Activated CD4-positive, alpha-beta T cell treated with anti-CD3 and anti-CD28 coated beads, Interleukin-2, amount 50 U/mL, for 1 hour (primary cell): Measurements from ENCODE around the gene SMIM1.

Experiments used
- DNase-seq: peaks from one replicate; pipeline ENCODE4 v3.0.0-alpha.2; 2020

Gene SMIM1, protein sequence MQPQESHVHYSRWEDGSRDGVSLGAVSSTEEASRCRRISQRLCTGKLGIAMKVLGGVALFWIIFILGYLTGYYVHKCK

DNA sequence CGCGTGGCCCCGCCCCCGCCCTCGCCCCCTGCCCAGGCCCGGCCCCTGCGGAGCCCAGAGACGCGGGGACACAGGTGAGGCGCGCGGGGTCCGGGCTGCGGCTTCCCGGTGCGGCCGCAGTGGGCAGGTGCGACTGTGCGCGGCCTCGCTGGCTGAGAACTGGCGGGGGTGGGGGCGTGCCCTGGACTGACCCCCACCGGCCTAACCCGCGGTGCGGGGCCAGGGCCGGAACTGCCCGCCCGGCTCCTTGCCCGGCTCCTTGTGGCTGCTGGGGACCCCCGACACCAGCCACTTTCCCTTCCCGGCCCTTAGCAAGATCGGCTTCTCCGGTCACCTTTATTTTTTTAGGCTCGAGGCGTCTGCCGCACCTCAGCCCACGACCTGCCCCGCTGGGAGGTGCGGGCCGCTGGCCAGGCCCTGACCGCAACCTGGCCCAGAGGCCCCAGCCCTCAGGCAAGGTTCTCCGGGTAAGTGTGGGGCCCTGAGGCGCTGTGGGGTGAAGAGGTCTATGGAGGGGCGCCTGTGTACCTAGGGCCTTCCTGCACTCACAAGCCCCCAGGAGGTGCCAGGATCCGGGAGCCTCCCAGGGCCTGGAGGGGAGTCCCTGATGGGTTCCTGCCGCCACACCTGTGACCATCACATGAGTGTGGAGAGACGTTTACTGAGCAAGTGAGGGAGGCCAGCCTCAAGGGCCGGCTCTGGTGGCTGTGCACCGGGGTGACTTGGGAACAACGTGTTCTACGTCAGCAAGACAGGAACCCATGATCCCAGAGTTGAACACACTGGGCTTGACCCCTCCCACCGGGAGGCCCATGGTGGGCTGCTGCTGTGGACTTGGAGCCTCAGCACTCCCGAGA, at the start of gene SMIM1:
TSS of gene SMIM1 (plus strand) at position 35 of the 857 bp plus-strand sequence. CDS start 2,625 bp downstream, outside the sequence.
- DNase-seq: no peak

DNA sequence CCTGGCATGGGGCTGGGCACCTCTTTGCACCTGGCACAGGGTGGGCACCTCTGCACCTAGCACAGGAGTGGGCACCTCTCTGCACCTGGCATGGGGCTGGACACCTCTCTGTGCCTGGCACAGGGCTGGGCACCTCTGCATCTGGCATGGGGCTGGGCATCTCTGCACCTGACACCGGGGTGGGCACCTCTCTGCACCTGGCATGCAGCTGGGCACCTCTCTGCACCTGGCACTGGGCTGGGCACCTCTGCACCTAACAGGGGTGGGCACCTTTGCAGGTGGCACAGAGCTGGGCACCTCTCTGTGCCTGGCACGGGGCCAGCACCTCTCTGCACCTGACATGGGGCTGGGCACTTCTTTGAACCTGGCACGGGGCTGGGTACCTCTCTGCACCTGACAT, 49.7 kb upstream of the SMIM1 start:
- DNase-seq: no peak

GRCh38 chr1:3724416-3725030, 48.0 kb upstream of the SMIM1 start:
- peak; percentile 83 for DNase-seq

DNA sequence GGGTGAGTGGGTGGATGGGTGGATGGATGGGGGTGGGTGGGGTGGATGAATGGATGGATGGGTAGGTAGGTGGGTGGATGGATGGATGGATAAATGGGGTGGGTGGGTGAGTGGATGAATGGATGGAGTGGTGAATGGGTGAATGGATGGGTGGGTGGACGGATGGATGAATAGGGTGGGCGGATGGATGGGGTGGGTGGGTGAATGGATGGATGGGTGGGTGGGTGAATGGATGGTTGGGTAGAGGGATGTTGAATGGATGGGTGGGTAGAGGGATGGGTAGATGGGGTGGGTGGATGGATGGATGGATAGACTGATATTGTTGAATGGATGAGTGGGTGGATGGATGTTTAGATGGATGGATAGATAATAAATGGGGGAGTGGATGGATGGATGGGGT, 47.2 kb upstream of the SMIM1 start:
- no peak for DNase-seq

DNA sequence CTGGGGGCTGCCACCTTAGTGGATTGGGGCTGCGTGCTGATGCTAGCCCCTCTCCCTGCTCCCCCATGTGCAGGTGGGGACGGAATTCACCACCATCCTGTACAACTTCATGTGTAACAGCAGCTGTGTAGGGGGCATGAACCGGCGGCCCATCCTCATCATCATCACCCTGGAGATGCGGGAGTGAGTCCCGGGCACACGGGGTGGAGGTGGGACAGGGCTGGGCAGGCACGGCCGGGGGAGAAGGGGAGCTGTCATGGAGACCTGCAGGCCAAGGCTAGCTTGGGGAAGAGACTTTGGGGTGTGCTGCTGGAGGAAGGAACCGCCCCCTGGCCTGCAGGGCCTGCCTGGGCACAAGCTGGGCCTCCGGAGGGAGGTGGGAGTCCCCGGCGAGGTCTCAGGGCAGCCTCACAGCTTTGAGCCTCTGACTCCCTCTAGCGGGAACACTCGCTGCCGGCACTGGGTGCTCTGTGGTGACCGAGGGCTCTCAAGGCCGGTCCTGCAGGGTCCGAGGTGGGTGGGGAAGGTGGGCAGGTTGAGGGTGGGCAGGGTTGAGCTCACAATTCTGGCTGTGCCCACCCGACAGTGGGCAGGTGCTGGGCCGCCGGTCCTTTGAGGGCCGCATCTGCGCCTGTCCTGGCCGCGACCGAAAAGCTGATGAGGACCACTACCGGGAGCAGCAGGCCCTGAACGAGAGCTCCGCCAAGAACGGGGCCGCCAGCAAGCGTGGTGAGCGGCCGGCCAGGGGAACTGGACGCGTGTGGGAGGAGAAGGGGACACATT, 45.3 kb upstream of the SMIM1 start:
- no peak for DNase-seq

- no peak for DNase-seq
These were observed 44.4 kb upstream of the SMIM1 start for GRCh38 chr1:3727825-3728776.

DNA sequence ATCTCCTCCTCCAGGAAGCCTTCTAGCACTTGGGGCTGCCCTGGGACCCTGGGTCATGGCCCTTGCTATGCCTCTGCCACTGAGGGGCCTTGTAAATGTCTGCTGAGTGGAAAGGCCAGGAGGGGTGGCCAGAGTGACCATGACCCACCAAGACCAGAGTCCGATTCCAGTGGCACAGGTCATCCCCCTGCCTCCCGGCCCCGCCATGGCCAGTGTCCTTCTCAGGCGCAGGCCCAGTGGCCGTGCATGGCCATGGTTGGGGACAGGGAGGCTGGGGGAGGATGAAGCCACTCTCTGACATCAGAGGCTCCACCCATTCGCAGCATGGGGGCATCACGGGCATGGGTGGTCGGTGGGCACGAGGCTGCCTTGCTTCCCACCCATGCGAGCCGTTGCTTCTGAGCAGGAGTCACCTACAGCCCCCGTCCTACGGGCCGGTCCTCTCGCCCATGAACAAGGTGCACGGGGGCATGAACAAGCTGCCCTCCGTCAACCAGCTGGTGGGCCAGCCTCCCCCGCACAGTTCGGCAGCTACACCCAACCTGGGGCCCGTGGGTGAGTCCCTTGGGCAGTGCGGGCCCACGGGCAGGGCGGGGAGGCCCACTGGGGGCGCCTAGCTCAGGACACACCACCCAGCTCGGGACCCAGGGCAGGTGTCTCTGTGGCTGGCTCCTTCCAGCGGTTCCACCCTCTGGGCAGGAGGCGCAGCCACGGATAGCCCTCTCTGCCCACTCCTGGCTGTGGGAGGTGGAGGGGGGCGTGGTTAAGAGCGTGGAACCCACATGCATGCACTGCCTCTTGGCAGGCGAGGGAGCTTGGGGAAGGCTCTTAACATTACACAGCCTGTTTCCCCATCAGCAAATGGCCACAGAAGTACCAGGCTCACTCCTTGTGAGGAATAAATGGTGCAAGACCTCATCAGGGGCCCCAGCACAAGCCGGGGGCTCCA, 42.7 kb upstream of the SMIM1 start:
- DNase-seq: no peak

DNA sequence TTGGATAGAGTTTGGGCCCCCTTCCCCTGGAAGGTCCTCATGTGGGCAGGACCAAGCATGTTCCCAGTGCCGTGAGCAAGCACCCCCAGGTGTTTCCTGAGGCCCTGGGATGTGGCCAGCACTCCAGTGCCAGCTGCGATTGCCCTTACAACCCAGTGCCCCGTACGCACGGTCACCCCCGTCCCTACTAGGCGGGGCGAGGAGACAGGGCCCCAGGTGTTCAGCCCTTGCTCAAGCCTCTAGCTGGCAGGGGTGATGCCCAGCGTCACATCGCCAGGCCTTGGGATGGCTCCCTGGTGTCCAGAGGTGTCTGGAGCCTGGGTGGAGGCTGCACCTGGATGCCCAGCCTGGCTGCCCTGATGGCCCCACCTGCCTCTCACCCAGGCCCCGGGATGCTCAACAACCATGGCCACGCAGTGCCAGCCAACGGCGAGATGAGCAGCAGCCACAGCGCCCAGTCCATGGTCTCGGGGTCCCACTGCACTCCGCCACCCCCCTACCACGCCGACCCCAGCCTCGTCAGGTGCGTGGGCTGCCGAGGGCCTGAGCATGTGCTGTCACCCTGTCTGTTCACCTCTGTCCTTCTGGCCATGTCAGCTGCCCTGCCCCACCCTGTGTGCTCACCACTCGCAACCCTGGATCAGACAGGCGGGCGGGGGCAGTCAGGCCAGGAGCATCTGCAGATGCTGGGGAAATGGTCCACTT, 41.9 kb upstream of the SMIM1 start:
- no peak for DNase-seq

DNA sequence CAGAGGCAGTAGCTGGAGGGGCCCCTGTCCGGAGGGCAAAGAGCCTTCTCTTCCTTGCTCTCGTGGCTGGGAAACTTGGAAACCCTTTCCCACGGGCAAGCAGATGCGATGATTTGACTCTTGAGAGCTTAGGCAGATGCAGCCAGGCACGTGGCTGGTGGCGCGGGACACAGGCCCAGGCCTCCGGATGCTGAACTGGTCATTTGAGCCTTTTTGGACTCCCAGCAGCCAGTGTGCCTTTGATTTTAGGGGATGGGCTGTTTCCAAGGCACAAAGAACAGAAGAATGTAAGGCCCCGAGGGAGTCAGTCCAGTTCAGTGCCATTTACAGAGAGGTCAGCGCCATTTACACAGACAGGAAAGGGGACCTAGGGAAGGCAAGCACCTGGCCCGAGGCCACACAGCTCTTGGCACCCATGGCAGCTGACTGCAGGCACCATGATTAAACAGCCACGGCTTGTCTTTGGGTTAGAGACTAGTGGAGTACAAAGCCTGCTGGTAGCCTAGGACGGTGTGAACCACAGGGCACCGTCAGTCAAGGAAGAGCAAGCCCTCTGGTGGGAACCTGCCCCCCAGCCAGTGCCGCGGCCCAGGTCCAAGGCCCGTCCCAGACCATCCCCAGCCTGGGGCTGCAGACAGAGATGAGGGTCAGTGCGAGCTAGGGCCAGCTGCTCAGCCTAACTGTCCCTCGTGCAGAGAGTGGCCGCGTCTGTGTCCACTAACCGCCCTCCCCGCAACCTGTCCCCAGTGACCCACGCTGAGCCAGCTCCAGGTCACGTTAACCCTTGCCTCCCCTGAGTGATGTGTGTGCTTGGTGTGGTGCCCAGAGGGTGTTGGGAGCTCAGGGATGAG, 40.7 kb upstream of the SMIM1 start:
- DNase-seq: no peak

GRCh38 chr1:3732434-3733093, 40.0 kb upstream of the SMIM1 start:
- no peak for DNase-seq

GRCh38 chr1:3733094-3733882, 39.3 kb upstream of the SMIM1 start:
- DNase-seq: no peak

DNA sequence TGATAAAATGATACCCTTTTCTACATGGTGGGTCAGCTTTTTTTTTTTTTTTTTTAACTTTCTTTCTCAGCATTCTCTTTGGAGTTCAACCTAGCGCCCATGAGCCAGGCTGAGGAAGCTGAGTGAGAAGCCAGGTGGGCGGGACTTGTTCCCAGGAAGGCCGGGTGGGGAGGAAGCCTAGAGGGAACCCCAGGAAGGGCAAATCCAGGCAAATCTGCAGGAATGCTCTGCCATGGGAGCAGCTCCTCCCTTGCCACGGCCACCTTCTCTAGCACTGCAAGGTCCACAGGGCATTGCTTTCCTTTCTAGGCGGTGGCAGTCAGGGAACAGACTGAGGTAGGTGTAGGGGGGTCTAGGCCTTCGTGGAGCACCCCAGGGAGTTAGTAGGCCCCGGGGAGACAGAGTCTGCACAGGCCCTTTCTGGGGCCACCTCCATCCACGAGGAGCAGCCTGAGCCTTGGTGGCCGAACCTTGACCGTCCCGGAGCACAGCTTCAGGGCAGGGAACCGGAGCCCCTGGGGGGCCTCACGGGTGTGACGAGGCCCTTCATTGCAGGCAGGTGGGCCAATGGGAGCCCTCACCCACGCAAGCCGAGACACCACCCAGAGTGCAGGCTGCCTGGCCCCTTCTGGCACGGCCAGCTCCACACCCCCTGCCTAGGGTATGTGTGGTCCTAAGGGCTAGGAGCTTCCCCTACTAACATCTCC, 38.5 kb upstream of the SMIM1 start:
- DNase-seq: no peak

DNA sequence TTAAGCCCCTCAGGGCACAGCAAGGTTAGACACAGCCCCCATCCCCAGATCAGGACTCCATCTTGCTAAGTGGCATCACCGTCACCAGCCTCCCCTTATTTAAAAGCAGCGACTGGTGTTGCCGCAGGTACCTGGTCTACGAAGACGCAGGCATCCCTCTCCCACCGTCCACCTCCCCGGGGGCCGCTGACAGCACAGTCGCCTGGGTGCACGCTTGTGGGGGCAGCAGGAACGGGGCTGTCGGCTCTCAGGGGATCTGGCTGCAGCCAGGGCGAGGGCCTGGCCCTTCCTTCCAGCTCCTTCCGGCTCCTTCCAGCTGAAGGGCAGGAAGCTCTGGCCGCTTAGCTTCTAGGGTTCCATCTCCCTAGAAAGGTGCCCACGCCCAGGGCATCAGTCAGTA, 37.9 kb upstream of the SMIM1 start:
- DNase-seq: no peak

DNA sequence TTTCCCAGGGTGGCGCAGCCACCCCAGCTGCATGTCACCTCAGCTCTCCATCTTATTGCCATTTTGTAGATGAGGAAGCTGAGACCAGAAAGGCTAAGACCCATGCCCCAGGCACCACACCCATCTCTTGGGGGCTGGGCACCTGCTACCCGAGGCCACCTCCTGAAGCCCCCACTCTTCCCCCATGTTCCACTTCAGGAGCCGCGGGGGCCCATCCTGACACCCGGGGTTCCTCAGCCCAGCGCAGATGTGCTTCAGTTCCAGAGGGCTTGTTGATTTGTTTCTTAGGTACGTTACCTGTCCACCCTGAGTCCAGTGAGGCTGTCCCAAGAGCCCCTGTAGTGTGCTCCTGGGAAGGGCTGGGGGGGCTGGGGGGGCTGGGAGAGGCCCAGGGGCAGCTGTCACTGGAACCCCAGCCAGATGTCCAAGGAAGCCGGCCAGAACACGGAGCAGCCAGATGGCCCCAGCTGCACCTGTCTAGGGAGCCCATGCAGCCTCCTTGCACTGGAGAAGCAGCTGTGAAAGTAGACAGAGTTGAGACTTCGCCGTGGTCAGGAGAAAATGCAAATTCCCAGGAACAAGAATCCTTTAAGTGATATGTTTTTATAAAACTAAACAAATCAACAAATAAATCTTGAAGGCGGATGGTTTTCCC, 37.4 kb upstream of the SMIM1 start:
- no peak for DNase-seq

DNA sequence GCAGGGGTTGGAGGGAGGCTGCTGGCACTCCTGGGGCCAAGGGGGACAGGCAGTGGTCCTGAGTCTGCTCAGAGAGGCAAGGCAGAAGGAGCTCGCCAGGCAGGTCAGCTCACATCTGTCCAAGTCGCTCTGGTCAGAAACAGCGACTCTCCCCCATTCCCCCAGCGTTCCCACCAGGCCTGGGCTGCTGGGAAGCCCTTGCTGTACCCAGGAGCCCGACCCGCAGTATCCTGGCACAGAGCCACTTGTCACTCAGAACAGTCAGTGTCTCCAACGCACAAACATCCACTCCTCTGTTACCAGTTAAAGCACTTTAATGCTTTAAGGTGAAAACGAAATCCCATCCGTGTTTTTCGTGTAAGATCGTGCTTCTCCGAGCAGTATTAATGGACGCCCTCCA, 36.9 kb upstream of the SMIM1 start:
- no peak for DNase-seq

DNA sequence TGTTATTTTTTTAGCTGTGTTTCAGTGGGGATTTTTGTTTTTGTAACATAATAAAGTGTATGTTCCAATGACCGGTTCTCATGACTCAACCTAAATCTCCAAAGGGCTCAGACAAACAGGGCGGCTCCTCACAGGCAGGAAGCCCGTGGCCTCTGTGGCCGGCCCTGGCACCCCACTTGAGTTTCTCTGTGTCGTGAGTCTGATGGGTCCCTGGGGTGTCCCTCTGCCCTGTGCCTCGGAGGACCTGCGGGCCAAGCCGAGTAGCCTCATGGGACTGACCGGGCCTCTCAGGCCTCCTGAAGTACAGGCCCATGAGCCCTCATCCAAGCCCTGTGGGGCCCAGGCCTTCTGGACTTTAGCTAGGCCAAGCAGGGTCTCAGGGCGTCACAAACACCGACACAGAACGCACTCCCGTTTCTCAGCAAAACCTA, 36.4 kb upstream of the SMIM1 start:
- no peak for DNase-seq

GRCh38 chr1:3736708-3737107, 35.8 kb upstream of the SMIM1 start:
- DNase-seq: no peak
